ENCODE measurements around the gene PIGB.
"Not testable (repeated sequence)": the region's sequence is repeated elsewhere in the genome, so short reads cannot be mapped to it uniquely, and the experiment has no call there.

Gene PIGB

GRCh38 chr15:55379095-55379494, 60.1 kb downstream of the PIGB start:
- DNase-seq (ENCODE audit: low read depth in 2 of 2) = no peak

- no peak for DNase-seq (ENCODE audit: low read depth in 2 of 2)
These were observed 62.6 kb downstream of the PIGB start for GRCh38 chr15:55381595-55381994.

DNA sequence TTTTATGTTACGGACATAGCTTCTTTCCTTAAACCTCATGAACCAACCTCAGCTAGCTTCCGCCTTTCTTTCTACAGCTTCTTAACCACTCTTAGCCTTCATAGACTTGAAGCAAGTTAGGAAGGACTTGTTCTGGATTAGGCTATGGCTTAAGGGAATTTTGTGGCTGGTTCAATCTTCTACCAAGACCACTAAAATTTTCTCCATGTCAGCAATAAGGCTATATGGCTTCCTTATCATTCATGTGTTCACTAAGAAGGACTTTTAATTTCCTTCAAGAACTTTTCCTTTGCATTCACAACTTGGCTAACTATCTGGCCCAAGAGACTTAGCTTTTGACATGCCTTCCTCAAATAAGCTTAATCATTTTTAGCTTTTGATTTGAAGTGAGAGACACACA, 64.7 kb downstream of the PIGB start:
- no peak for DNase-seq (ENCODE audit: low read depth in 2 of 2)

DNA sequence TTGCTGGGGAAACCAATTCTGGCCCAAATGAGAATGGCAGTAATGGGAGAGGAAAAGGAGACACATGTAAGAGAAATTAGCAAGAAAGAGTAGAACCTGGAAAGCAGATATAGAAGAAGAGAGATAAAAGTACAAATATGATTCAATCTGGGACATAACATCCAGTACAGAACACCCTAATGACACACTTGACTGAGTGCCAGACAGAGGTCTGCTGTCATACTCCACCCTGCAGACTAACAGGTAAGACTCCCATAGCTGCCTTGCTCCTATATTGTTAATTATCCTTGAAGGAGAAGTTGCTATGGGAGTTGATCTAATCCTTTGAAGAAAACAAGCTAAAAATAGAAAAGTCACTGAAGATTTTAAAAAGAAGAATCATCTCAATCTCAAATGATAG, 68.0 kb downstream of the PIGB start:
- DNase-seq (ENCODE audit: low read depth in 2 of 2) = no peak

- no peak for DNase-seq (ENCODE audit: low read depth in 2 of 2)
These were observed 70.2 kb downstream of the PIGB start for GRCh38 chr15:55389264-55389607.

GRCh38 chr15:55394694-55395093, 75.7 kb downstream of the PIGB start:
- no peak for DNase-seq (ENCODE audit: low read depth in 2 of 2)

DNA sequence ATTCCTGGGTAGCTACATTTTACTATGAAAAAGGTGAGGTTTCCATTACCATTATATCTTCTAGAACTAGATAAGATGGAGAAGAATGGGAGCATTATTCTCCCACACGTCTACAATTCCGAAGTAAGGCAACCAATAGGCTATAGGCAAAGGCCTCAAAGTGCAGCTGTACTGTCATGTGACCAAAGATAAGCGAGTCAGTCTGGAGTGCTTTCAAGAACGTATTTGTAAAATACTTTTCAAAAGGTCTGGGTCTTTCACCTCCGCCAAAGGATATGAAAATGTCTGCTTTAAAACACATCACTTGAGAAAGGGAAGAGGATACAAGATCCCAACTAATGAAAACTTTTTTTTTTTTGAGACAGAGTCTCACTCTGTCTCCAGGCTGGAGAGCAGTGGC, 79.2 kb downstream of the PIGB start:
- DNase-seq (ENCODE audit: low read depth in 2 of 2) = no peak

DNA sequence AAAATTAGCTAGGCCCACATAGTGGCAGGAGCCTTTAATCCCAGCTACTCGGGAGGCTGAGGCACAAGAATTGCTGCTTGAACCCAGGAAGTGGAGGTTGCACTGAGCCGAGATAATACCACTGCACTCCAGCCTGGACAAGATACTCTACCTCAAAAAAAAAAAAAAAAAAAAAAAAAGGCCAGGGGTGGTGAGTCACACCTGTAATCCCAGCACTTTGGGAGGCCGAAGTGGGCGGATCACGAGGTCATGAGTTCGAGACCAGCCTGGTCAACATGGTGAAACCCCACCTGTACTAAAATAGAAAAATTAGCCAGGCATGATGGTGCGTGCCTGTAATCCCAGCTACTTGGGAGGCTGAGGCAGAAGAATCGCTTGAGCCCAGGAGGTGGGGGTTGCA, 81.0 kb downstream of the PIGB start:
- DNase-seq (ENCODE audit: low read depth in 2 of 2) = not testable (repeated sequence)

DNA sequence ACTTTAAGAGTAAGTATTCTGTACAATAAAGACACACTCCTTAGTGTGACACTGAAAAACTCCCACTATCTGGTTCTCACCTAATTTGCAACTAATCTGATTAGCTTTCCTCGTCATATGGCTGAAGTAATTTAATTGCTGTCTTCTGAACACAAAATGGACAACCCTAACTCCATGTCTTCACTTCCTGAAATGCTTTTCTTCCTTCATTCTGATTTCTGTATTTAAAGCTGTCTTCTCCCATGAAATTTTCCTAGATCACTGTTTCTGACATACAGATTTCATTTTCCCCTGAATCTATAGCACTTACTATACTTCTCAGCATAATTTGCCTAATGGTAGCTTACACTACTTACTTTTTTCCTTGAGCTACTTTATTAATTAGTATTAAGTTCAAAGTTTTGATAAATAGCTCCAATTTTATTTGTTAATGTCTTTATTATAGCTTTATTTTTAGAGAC, 82.8 kb downstream of the PIGB start:
- DNase-seq (ENCODE audit: low read depth in 2 of 2) = no peak

- DNase-seq (ENCODE audit: low read depth in 2 of 2) = no peak
These were observed 83.7 kb downstream of the PIGB start for GRCh38 chr15:55402707-55403106.

- peak; percentile 10 to 11 for DNase-seq (ENCODE audit: low read depth in 2 of 2)
These were observed 84.5 kb downstream of the PIGB start for GRCh38 chr15:55403531-55403930.
